Loucy (cell line): ENCODE data around the gene NSL1.

Experiments used
- H2AFZ ChIP-seq: fragments of 200-600 bp; sonication (generic); 2 replicates; pipeline ENCODE4 v1.6.0; 2016; ENCODE audit warnings: antibody characterized with exemption, mild to moderate bottlenecking, low read length, moderate library complexity
- H3F3A ChIP-seq: fragments of 200-600 bp; 2 replicates; pipeline ENCODE4 v1.6.0; 2016; ENCODE audit warnings: antibody characterized with exemption, low read depth, mild to moderate bottlenecking
- H3K27me3 ChIP-seq: fragments of 200-600 bp; sonication (generic); 2 replicates; pipeline ENCODE4 v1.6.1; 2014; ENCODE audit warnings: low read length, mild to moderate bottlenecking; ENCODE audit not compliant: insufficient read depth, poor library complexity, severe bottlenecking
- H3K36me3 ChIP-seq: fragments of 200-600 bp; sonication (generic); 2 replicates; pipeline ENCODE4 v1.6.1; 2016; ENCODE audit warnings: low read length; ENCODE audit not compliant: insufficient read depth
- H3K4me1 ChIP-seq: fragments of 200-600 bp; sonication (generic); 2 replicates; pipeline ENCODE4 v1.5.1; 2014; ENCODE audit warnings: low read length, mild to moderate bottlenecking; ENCODE audit not compliant: insufficient read depth, poor library complexity, severe bottlenecking
- H3K4me2 ChIP-seq: fragments of 200-600 bp; sonication (generic); 2 replicates; pipeline ENCODE4 v1.6.0; 2014; ENCODE audit warnings: antibody characterized with exemption, low read length, low read depth, mild to moderate bottlenecking; ENCODE audit not compliant: poor library complexity, severe bottlenecking
- H3K4me3 ChIP-seq: fragments of 200-600 bp; sonication (generic); 2 replicates; pipeline ENCODE4 v1.5.1; 2014; ENCODE audit warnings: low read length, mild to moderate bottlenecking, mixed read lengths; ENCODE audit not compliant: poor library complexity, severe bottlenecking
- H3K79me2 ChIP-seq: fragments of 200-600 bp; sonication (generic); 2 replicates; pipeline ENCODE4 v1.6.1; 2014; ENCODE audit warnings: low read length; ENCODE audit not compliant: insufficient read depth
- H3K9ac ChIP-seq: fragments of 200-600 bp; sonication (generic); 2 replicates; pipeline ENCODE4 v1.6.0; 2014; ENCODE audit warnings: mild to moderate bottlenecking, low read depth, low read length, moderate library complexity; ENCODE audit not compliant: poor library complexity, severe bottlenecking
- H3K9me2 ChIP-seq: fragments of 200-600 bp; sonication (generic); replicated peaks from 2 replicates; pipeline ENCODE4 v1.6.1; 2016; ENCODE audit warnings: low read depth, low read length, mixed read lengths
- H3K9me3 ChIP-seq: fragments of 200-600 bp; sonication (generic); 2 replicates; pipeline ENCODE4 v1.6.1; 2014; ENCODE audit warnings: mild to moderate bottlenecking, antibody characterized with exemption, low read length, low read depth; ENCODE audit not compliant: insufficient read depth
- H4K20me1 ChIP-seq: fragments of 200-600 bp; sonication (generic); 2 replicates; pipeline ENCODE4 v1.6.0; 2014; ENCODE audit warnings: antibody characterized with exemption, low read length, mild to moderate bottlenecking; ENCODE audit not compliant: insufficient read depth, poor library complexity, severe bottlenecking
- CTCF ChIP-seq: fragments of 200-600 bp; sonication (generic); conservative IDR thresholded peaks from 2 replicates; pipeline ENCODE4 v1.5.1; 2014; ENCODE audit warnings: mild to moderate bottlenecking, antibody characterized with exemption, low read length
- EZH2phosphoT487 ChIP-seq: fragments of 200-600 bp; IDR thresholded peaks from 2 replicates; pipeline ENCODE4 v1.6.1; 2018; ENCODE audit warnings: antibody characterized with exemption, mild to moderate bottlenecking, moderate library complexity, borderline replicate concordance

NSL1 gene

GRCh38 chr1:212733109-212733508 is 58.5 kb downstream of the NSL1 start:
- H3K4me1 ChIP-seq, result no peaks in the 10 kb centered on the region
- H3K4me3 ChIP-seq, result no peak overlapping the region
- H3K36me3 ChIP-seq, result peaks cover 11% of the 10 kb centered on the region; the same call in 1 of the 2 replicates
- H4K20me1 ChIP-seq, result no peaks in the 10 kb centered on the region
- H3F3A ChIP-seq, result no peaks in the 10 kb centered on the region
- H3K27me3 ChIP-seq, result no peaks in the 10 kb centered on the region
- TF ChIP-seq EZH2phosphoT487, result no peak
- TF ChIP-seq CTCF, result no peak
- no peak overlapping the region for H2AFZ ChIP-seq
- H3K9me3 ChIP-seq, result no peaks in the 10 kb centered on the region
- 0 out of 2 replicates have a peak, but pooled peaks cover 4% of the 10 kb centered on the region for H3K79me2 ChIP-seq
- H3K9ac ChIP-seq, result no peak overlapping the region
- no peak overlapping the region for H3K4me2 ChIP-seq
- H3K9me2 ChIP-seq, result no peaks in the 10 kb centered on the region

GRCh38 chr1:212731630-212732029 is 59.9 kb downstream of the NSL1 start:
- H3K9me3 ChIP-seq, result no peaks in the 10 kb centered on the region
- H3K9ac ChIP-seq, result no peak overlapping the region
- H3K36me3 ChIP-seq, result peaks cover 7% of the 10 kb centered on the region; the same call in 1 of the 2 replicates
- H3K4me2 ChIP-seq, result no peak overlapping the region
- no peaks in the 10 kb centered on the region for H3K4me1 ChIP-seq
- no peak overlapping the region for H3K4me3 ChIP-seq
- no peaks in the 10 kb centered on the region for H3F3A ChIP-seq
- TF ChIP-seq CTCF, result no peak
- TF ChIP-seq EZH2phosphoT487, result no peak
- H4K20me1 ChIP-seq, result no peaks in the 10 kb centered on the region
- no peaks in the 10 kb centered on the region for H3K9me2 ChIP-seq
- 0 out of 2 replicates have a peak, but pooled peaks cover 4% of the 10 kb centered on the region for H3K79me2 ChIP-seq
- no peak overlapping the region for H2AFZ ChIP-seq
- no peaks in the 10 kb centered on the region for H3K27me3 ChIP-seq

- H3K36me3 ChIP-seq, result peaks cover 5% of the 10 kb centered on the region; the same call in 1 of the 2 replicates
- H3F3A ChIP-seq, result no peaks in the 10 kb centered on the region
- TF ChIP-seq CTCF (no peak), EZH2phosphoT487 (no peak)
- no peak overlapping the region for H3K4me2 ChIP-seq
- H3K79me2 ChIP-seq, result no peaks in the 10 kb centered on the region
- no peaks in the 10 kb centered on the region for H3K9me3 ChIP-seq
- no peak overlapping the region for H3K4me3 ChIP-seq
- no peak overlapping the region for H3K9ac ChIP-seq
- no peaks in the 10 kb centered on the region for H4K20me1 ChIP-seq
- H2AFZ ChIP-seq, result no peak overlapping the region
- no peaks in the 10 kb centered on the region for H3K4me1 ChIP-seq
- no peaks in the 10 kb centered on the region for H3K27me3 ChIP-seq
- no peaks in the 10 kb centered on the region for H3K9me2 ChIP-seq
Measured at GRCh38 chr1:212728606-212729005, 63.0 kb downstream of the NSL1 start.
